Large intestine (tissue), 12 donors: ENCODE results near the gene FZD8. TPM values are rescaled to one million over a fixed set of nuclear protein-coding genes. Genes with fewer than 3 reads are reported as not detected.
"Not testable (repeated sequence)": the region's sequence is repeated elsewhere in the genome, so short reads cannot be mapped to it uniquely, and the experiment has no call there.

Experiments used
- DNase-seq, 2 donors: peaks; one replicate each; pipeline versions ENCODE4 v3.0.0 to v3.0.0-alpha.2; 2013
- H3K27ac ChIP-seq: one replicate; pipeline ENCODE4 v1.5.1; 2013; ENCODE audit warnings: low read length
- H3K27me3 ChIP-seq: 2 replicates; pipeline ENCODE4 v1.6.1; 2013; ENCODE audit warnings: low read length; ENCODE audit not compliant: control insufficient read depth, insufficient read depth
- H3K36me3 ChIP-seq: 2 replicates; pipeline ENCODE4 v1.6.1; 2013; ENCODE audit warnings: low read length; ENCODE audit not compliant: control insufficient read depth, insufficient read depth
- H3K4me1 ChIP-seq: one replicate; pipeline ENCODE4 v1.6.1; 2013; ENCODE audit warnings: low read length; ENCODE audit not compliant: control insufficient read depth, insufficient read depth
- H3K4me3 ChIP-seq: one replicate; pipeline ENCODE4 v1.5.1; 2013; ENCODE audit warnings: low read length
- H3K9me3 ChIP-seq: one replicate; pipeline ENCODE4 v1.6.1; 2013; ENCODE audit warnings: mild to moderate bottlenecking, low read depth, low read length, moderate library complexity; ENCODE audit not compliant: control insufficient read depth
- WGBS: methylation state at CpG from one replicate; pipeline ENCODE4 v1.1.5; 2013; ENCODE audit warnings: low lambda C conversion rate; ENCODE audit not compliant: insufficient coverage; 5-methylcytosine and 5-hydroxymethylcytosine counted together
- long read RNA-seq, 11 donors: transcript quantifications; one replicate each; lab custom pipeline, GENCODE V29; 2026
- polyA plus RNA-seq: library from polyadenylated mRNA; unstranded; fragments of 120-200 nt; gene quantifications from one replicate; pipeline ENCODE4 v1.2.1, GENCODE V29; 2013

The FZD8 gene, protein sequence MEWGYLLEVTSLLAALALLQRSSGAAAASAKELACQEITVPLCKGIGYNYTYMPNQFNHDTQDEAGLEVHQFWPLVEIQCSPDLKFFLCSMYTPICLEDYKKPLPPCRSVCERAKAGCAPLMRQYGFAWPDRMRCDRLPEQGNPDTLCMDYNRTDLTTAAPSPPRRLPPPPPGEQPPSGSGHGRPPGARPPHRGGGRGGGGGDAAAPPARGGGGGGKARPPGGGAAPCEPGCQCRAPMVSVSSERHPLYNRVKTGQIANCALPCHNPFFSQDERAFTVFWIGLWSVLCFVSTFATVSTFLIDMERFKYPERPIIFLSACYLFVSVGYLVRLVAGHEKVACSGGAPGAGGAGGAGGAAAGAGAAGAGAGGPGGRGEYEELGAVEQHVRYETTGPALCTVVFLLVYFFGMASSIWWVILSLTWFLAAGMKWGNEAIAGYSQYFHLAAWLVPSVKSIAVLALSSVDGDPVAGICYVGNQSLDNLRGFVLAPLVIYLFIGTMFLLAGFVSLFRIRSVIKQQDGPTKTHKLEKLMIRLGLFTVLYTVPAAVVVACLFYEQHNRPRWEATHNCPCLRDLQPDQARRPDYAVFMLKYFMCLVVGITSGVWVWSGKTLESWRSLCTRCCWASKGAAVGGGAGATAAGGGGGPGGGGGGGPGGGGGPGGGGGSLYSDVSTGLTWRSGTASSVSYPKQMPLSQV
- polyA plus RNA-seq, result 5.5 TPM
- long read RNA-seq, donor 1, full-length matches to known transcripts, result 13 of 13 reads
- long read RNA-seq, donor 1, partial matches to known transcripts, result 0 of 13 reads
- long read RNA-seq, donor 1, other reads (novel, unspliced or antisense), result 0 of 13 reads
- long read RNA-seq, donor 2, full-length matches to known transcripts, result 15 of 15 reads
- long read RNA-seq, donor 2, partial matches to known transcripts, result 0 of 15 reads
- long read RNA-seq, donor 2, other reads (novel, unspliced or antisense), result 0 of 15 reads
- long read RNA-seq, donor 3, result 0 reads
- long read RNA-seq, donor 4, full-length matches to known transcripts, result 2 of 2 reads
- long read RNA-seq, donor 4, partial matches to known transcripts, result 0 of 2 reads
- long read RNA-seq, donor 4, other reads (novel, unspliced or antisense), result 0 of 2 reads
- long read RNA-seq, donor 5, full-length matches to known transcripts, result 15 of 15 reads
- long read RNA-seq, donor 5, partial matches to known transcripts, result 0 of 15 reads
- long read RNA-seq, donor 5, other reads (novel, unspliced or antisense), result 0 of 15 reads
- long read RNA-seq, donor 6, full-length matches to known transcripts, result 12 of 12 reads
- long read RNA-seq, donor 6, partial matches to known transcripts, result 0 of 12 reads
- long read RNA-seq, donor 6, other reads (novel, unspliced or antisense), result 0 of 12 reads
- long read RNA-seq, donor 7, full-length matches to known transcripts, result 20 of 20 reads
- long read RNA-seq, donor 7, partial matches to known transcripts, result 0 of 20 reads
- long read RNA-seq, donor 7, other reads (novel, unspliced or antisense), result 0 of 20 reads
- long read RNA-seq, donor 8, full-length matches to known transcripts, result 22 of 22 reads
- long read RNA-seq, donor 8, partial matches to known transcripts, result 0 of 22 reads
- long read RNA-seq, donor 8, other reads (novel, unspliced or antisense), result 0 of 22 reads
- long read RNA-seq, donor 9, full-length matches to known transcripts, result 7 of 7 reads
- long read RNA-seq, donor 9, partial matches to known transcripts, result 0 of 7 reads
- long read RNA-seq, donor 9, other reads (novel, unspliced or antisense), result 0 of 7 reads
- long read RNA-seq, donor 10, full-length matches to known transcripts, result 15 of 15 reads
- long read RNA-seq, donor 10, partial matches to known transcripts, result 0 of 15 reads
- long read RNA-seq, donor 10, other reads (novel, unspliced or antisense), result 0 of 15 reads
- long read RNA-seq, donor 11, full-length matches to known transcripts, result 10 of 10 reads
- long read RNA-seq, donor 11, partial matches to known transcripts, result 0 of 10 reads
- long read RNA-seq, donor 11, other reads (novel, unspliced or antisense), result 0 of 10 reads

DNA sequence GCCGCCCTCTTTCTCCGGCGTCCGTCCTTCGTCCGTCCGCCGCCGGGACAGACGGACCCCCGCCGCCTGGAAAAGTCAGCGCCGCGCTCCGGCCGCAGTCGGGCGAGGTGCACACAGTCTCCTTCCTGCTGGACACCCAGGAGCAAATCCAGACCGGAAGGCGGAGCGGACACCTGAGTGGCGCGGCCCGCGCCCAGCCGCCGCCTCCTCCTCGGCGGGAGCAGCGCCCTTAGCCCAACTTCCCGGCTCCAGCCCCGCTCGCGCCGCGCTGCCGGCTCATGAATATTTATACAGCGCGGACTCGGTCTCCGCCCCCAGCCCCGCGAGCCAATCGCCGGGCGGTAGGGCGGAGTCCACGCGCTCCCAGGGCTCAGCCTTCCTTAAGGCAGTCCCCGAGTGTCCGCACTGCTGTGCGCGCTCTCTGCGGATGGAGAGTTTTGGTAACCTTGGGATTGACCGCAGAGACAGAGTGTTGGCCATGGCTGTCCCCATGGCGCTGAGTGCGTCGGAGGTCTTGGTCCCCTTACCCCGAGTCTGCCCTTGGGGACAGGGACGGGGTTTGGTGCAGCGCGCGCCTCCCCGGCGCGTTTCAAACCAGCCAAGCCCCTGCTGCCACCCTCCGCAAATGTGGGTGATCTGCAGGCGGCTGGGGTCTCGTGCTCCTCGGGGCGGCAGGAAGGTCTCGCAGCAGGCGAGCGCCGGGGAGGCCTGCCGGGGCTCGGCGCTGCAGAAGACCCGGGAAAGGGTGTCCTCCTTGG is at the start of gene FZD8:
FZD8 (minus strand) TSS at position 262 of the 758 bp plus-strand sequence. CDS start 867 bp downstream, outside the sequence.
- DNase-seq, result peak; percentile 79 to 87
- no CpG with 5 or more reads among the region's 80 CpGs for WGBS
- peaks cover 12% of the 10 kb centered on the region for H3K4me1 ChIP-seq
- H3K27ac ChIP-seq, result peak within 1 kb of the TSS; percentile 10
- H3K9me3 ChIP-seq, result peaks cover 11% of the 10 kb centered on the region
- peak within 1 kb of the TSS; percentile 48 for H3K4me3 ChIP-seq
- H3K27me3 ChIP-seq, result peaks cover 65% of the 10 kb centered on the region
- H3K36me3 ChIP-seq, result no peaks in the 10 kb centered on the region

DNA sequence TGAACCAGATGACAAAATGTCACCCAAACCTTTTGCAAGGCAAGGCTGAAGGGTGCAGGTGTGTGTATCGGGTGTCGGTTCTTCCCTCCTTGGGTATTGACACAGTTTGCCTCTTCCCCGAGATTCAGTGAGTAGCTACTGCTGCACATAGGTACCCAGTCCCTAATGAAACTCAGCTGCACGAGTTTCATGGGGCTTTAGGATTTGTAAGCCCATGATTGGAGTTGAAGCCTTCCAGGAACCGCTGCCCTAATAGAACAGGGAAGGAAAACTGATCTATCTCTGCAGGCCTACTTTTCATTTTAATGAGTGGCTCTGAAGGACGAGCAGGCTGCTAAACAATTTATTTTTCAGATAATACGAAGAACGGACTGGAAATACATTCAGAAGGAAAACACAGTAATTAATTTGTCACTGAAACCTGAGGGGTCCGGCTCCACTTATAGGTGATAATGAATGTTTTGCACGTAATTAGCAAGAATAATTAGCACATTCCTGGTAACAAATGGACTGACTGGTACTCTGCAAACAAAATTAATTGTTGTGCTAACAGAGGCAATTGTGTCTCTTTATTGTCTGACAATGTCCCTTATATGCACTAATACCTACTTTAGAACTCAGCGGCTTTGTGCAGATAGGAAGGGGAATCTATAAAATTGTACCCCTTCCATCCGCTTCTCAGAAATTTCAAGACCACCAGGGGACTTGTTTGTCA is 49.6 kb upstream of the FZD8 start:
- no peak for DNase-seq
- WGBS, result 84% methylated on average over 4 of the region's 12 CpGs
- peaks cover 13% of the 10 kb centered on the region for H3K27me3 ChIP-seq
- H3K36me3 ChIP-seq, result no peaks in the 10 kb centered on the region
- no peak overlapping the region for H3K27ac ChIP-seq
- H3K4me3 ChIP-seq, result no peak overlapping the region
- H3K4me1 ChIP-seq, result no peaks in the 10 kb centered on the region
- H3K9me3 ChIP-seq, result no peaks in the 10 kb centered on the region

DNA sequence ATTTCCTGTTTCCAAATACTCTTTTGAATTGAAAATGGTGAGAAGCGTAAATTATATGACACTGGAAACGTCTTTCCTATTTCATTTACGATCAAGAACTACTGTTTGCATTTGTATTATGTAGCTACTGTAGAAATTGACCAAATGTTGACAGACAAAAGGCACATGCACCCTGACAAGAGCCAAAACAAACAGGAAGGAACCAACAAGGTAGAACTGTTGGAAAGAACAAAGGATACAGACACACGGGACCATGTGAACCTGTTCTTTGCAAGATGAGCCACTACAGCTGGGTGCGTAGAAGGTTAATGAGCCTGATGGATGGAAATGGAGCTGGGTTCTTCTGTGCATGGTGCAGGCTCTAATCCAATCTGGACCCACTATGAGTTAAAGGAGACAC is 48.4 kb upstream of the FZD8 start:
- WGBS, result 58% methylated on average over 2 of the region's 5 CpGs
- H3K27ac ChIP-seq, result no peak overlapping the region

DNA sequence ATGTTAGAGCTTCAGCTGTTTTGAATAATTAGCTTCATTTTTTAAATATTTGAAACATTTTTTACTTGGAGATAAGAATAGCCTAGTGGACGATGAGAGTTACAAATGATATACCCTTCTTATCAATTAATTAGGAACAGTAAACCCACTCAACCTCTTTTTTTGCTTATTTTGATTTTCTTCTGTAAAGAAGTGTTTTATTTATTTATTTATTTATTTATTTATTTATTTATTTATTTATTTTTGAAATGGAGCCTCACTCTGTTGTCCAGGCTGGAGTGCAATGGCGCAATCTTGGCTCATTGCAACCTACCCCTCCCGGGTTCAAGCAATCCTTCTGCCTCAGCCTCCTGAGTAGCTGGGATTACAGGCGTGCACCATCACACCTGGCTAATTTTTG is 43.8 kb upstream of the FZD8 start:
- 65% methylated on average over 2 of the region's 4 CpGs for WGBS

More for the DNA sequence above, 48.4 kb upstream of the FZD8 start:
- Histone ChIP-seq H3K9me3 (no peaks in the 10 kb centered on the region), H3K4me1 (no peaks in the 10 kb centered on the region), H3K36me3 (no peaks in the 10 kb centered on the region), H3K27me3 (peaks cover 13% of the 10 kb centered on the region), H3K4me3 (no peak overlapping the region)
- no peak for DNase-seq

DNA sequence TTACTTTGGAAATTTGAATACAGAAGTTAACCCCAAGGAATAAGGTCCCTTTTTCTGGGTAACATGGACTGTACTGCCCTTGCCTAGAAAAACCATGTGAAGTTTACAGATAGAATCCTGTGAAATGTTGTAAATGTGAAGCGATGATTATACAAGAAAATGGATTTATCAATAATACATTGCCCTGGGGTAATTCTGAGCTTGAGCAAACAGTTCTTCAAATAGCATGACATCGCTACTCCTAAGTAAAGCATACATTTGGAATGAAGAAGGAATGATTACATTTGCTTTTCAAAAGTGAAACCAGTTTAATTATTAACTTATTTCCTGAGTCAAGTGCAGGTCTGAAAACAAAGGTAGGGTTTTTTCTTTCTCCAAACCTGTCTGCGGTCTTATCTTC is 43.3 kb upstream of the FZD8 start:
- Histone ChIP-seq H3K4me3 (no peak overlapping the region), H3K9me3 (no peaks in the 10 kb centered on the region), H3K27me3 (no peaks in the 10 kb centered on the region), H3K36me3 (no peaks in the 10 kb centered on the region), H3K27ac (no peak overlapping the region), H3K4me1 (no peaks in the 10 kb centered on the region)
- DNase-seq, result peak; percentile 7 to 65
- WGBS, result 0% methylated on average over 1 of the region's 3 CpGs

More for the DNA sequence above, 43.8 kb upstream of the FZD8 start:
- not testable (repeated sequence) for H3K36me3 ChIP-seq, H3K4me1 ChIP-seq, DNase-seq, H3K4me3 ChIP-seq, H3K9me3 ChIP-seq, H3K27me3 ChIP-seq, H3K27ac ChIP-seq

DNA sequence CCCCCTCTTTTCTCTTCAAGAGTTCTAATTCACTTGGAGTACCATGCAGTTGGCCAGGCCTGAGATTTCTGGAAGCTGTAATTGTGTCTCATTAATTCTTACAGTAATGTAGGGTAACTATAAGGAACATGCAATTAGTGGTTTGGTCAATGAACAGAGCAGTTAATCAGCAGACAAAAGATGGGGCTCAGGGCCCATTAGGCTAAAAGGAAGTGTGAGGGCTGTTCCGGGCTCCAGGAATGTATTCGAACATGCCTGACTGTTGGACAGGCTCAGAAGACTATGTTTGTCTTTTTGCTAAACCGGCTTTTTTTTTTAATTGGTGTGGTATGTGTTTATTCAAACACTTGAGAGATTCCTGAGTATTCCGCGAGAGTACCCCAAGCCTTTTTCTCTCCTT is 42.5 kb upstream of the FZD8 start:
- WGBS, result 100% methylated on average over 2 of the region's 5 CpGs

DNA sequence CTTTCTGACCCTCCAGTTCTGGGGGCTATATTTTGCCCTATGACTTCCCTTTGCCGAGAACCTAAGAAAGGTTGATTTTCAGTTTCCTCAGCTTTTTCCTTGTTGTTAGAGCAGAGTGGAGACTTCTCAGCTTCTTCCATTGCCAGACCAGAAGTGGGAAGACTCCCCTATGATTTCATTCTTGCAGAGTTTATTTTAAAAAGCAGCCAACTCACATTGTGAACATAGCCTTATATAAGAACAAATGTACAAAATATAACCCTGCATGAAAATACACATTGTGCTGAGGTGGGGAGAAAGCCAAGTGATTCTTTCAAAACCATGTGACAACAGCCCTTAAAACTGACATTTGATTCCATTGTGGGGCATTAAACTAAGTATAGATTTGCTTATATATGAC is 33.8 kb upstream of the FZD8 start:
- DNase-seq, result no peak
- no peaks in the 10 kb centered on the region for H3K36me3 ChIP-seq
- H3K4me1 ChIP-seq, result no peaks in the 10 kb centered on the region
- WGBS, result no CpG with 5 or more reads among the region's 1 CpG
- peaks cover 2% of the 10 kb centered on the region for H3K27me3 ChIP-seq
- no peak overlapping the region for H3K27ac ChIP-seq
- H3K9me3 ChIP-seq, result no peaks in the 10 kb centered on the region
- no peak overlapping the region for H3K4me3 ChIP-seq

More for the DNA sequence above, 42.5 kb upstream of the FZD8 start:
- Histone ChIP-seq H3K27me3 (no peaks in the 10 kb centered on the region), H3K9me3 (no peaks in the 10 kb centered on the region), H3K4me3 (no peak overlapping the region), H3K36me3 (no peaks in the 10 kb centered on the region), H3K4me1 (no peaks in the 10 kb centered on the region), H3K27ac (no peak overlapping the region)
- DNase-seq, result no peak

DNA sequence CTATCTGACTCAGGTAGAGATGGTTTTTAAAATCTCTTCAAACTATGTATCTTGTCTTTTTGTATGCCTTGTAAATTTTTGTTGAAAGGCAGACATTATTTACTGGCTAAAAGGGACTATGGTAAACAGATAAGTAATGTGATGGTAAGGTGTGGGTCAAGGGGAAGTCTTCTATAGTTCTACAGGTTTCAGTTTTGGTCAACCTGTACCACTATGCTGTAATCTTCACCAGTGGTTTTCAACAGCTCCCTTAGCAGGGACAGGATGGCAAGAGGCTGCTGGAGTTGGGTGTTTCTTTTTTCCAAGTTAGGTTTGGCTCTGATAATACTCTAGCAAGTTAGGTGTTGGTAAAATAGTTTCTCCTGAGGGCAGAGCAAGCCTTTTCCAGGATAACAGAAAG is 32.7 kb upstream of the FZD8 start:
- no peak overlapping the region for H3K4me3 ChIP-seq
- H3K27me3 ChIP-seq, result peaks cover 2% of the 10 kb centered on the region
- H3K36me3 ChIP-seq, result no peaks in the 10 kb centered on the region
- no peak for DNase-seq
- no peaks in the 10 kb centered on the region for H3K9me3 ChIP-seq
- no peaks in the 10 kb centered on the region for H3K4me1 ChIP-seq
- H3K27ac ChIP-seq, result no peak overlapping the region
